Activated CD8-positive, alpha-beta memory T cell treated with anti-CD3 and anti-CD28 coated beads, Interleukin-2, amount 50 U/mL, for 1 hour (primary cell): ENCODE measurements around the gene KIAA1755.

ENCODE experiments used
- DNase-seq: peaks from one replicate; pipeline ENCODE4 v3.0.0-alpha.2; 2020; ENCODE audit errors: extremely low read depth

KIAA1755 gene

GRCh38 chr20:38180781-38181180, 79.8 kb downstream of the KIAA1755 start:
- DNase-seq: no peak

GRCh38 chr20:38179846-38180245, 80.7 kb downstream of the KIAA1755 start:
- DNase-seq: no peak

- no peak for DNase-seq
These were observed 82.0 kb downstream of the KIAA1755 start for GRCh38 chr20:38178581-38178980.

GRCh38 chr20:38178065-38178491, 82.5 kb downstream of the KIAA1755 start:
- no peak for DNase-seq

GRCh38 chr20:38177201-38177600, 83.3 kb downstream of the KIAA1755 start:
- no peak for DNase-seq

- DNase-seq: no peak
These were observed 85.0 kb downstream of the KIAA1755 start for GRCh38 chr20:38175304-38176180.

- no peak for DNase-seq
These were observed 87.0 kb downstream of the KIAA1755 start for GRCh38 chr20:38173237-38174156.

- DNase-seq: no peak
These were observed 88.1 kb downstream of the KIAA1755 start for GRCh38 chr20:38172408-38172807.

GRCh38 chr20:38171675-38172043, 88.9 kb downstream of the KIAA1755 start:
- no peak for DNase-seq

GRCh38 chr20:38170826-38171674, 89.5 kb downstream of the KIAA1755 start:
- DNase-seq: no peak

- DNase-seq: no peak
These were observed 90.2 kb downstream of the KIAA1755 start for GRCh38 chr20:38170219-38170825.

- DNase-seq: no peak
These were observed 90.8 kb downstream of the KIAA1755 start for GRCh38 chr20:38169636-38170193.

GRCh38 chr20:38168791-38169589, 91.5 kb downstream of the KIAA1755 start:
- DNase-seq: no peak

GRCh38 chr20:38167851-38168760, 92.4 kb downstream of the KIAA1755 start:
- DNase-seq: no peak

- DNase-seq: no peak
These were observed 93.1 kb downstream of the KIAA1755 start for GRCh38 chr20:38167328-38167850.

GRCh38 chr20:38166703-38167233, 93.8 kb downstream of the KIAA1755 start:
- DNase-seq: no peak

- DNase-seq: no peak
These were observed 94.4 kb downstream of the KIAA1755 start for GRCh38 chr20:38165966-38166702.
